Measurements from ENCODE around the gene RAB8A. TPM values are rescaled to one million over a fixed set of nuclear protein-coding genes. Genes with fewer than 3 reads are reported as not detected.
A peak's percentile ranks its signal among the peaks of the same experiment; 100 is the strongest.

RAB8A gene
- 75.6 TPM for total RNA-seq
- polyA plus RNA-seq (ENCODE audit: insufficient read depth, low read depth, low replicate concordance): 38.5 TPM
- long read RNA-seq, donor 1, transcript RAB8A-201 (8 exons, 2,827 nt): major isoform, 17 of 18 reads
- long read RNA-seq, donor 1, partial matches to known transcripts: 0 of 18 reads
- long read RNA-seq, donor 1, other reads (novel, unspliced or antisense): 0 of 18 reads
- long read RNA-seq, donor 2, transcript RAB8A-201 (8 exons, 2,827 nt): major isoform, 21 of 41 reads
- long read RNA-seq, donor 2, partial matches to known transcripts: 16 of 41 reads
- long read RNA-seq, donor 2, other reads (novel, unspliced or antisense): 0 of 41 reads
- long read RNA-seq, donor 3, transcript RAB8A-201 (8 exons, 2,827 nt): major isoform, 24 of 26 reads
- long read RNA-seq, donor 3, partial matches to known transcripts: 0 of 26 reads
- long read RNA-seq, donor 3, other reads (novel, unspliced or antisense): 0 of 26 reads
- long read RNA-seq, donor 4, transcript RAB8A-201 (8 exons, 2,827 nt): major isoform, 28 of 28 reads
- long read RNA-seq, donor 4, partial matches to known transcripts: 0 of 28 reads
- long read RNA-seq, donor 4, other reads (novel, unspliced or antisense): 0 of 28 reads
- long read RNA-seq, donor 5, partial matches to known transcripts: 0 of 1 reads
- long read RNA-seq, donor 5, other reads (novel, unspliced or antisense): 0 of 1 reads
- long read RNA-seq, donor 6, transcript RAB8A-201 (8 exons, 2,827 nt): major isoform, 28 of 30 reads
- long read RNA-seq, donor 6, partial matches to known transcripts: 0 of 30 reads
- long read RNA-seq, donor 6, other reads (novel, unspliced or antisense): 0 of 30 reads
- long read RNA-seq, donor 7, transcript RAB8A-201 (8 exons, 2,827 nt): major isoform, 60 of 71 reads
- long read RNA-seq, donor 7, partial matches to known transcripts: 1 of 71 reads
- long read RNA-seq, donor 7, other reads (novel, unspliced or antisense): 8 of 71 reads
- long read RNA-seq, donor 8, transcript RAB8A-201 (8 exons, 2,827 nt): major isoform, 26 of 27 reads
- long read RNA-seq, donor 8, partial matches to known transcripts: 0 of 27 reads
- long read RNA-seq, donor 8, other reads (novel, unspliced or antisense): 0 of 27 reads
- long read RNA-seq, donor 9, transcript RAB8A-201 (8 exons, 2,827 nt): major isoform, 13 of 14 reads
- long read RNA-seq, donor 9, partial matches to known transcripts: 0 of 14 reads
- long read RNA-seq, donor 9, other reads (novel, unspliced or antisense): 0 of 14 reads
- long read RNA-seq, donor 10, transcript RAB8A-201 (8 exons, 2,827 nt): major isoform, 22 of 22 reads
- long read RNA-seq, donor 10, partial matches to known transcripts: 0 of 22 reads
- long read RNA-seq, donor 10, other reads (novel, unspliced or antisense): 0 of 22 reads

DNA sequence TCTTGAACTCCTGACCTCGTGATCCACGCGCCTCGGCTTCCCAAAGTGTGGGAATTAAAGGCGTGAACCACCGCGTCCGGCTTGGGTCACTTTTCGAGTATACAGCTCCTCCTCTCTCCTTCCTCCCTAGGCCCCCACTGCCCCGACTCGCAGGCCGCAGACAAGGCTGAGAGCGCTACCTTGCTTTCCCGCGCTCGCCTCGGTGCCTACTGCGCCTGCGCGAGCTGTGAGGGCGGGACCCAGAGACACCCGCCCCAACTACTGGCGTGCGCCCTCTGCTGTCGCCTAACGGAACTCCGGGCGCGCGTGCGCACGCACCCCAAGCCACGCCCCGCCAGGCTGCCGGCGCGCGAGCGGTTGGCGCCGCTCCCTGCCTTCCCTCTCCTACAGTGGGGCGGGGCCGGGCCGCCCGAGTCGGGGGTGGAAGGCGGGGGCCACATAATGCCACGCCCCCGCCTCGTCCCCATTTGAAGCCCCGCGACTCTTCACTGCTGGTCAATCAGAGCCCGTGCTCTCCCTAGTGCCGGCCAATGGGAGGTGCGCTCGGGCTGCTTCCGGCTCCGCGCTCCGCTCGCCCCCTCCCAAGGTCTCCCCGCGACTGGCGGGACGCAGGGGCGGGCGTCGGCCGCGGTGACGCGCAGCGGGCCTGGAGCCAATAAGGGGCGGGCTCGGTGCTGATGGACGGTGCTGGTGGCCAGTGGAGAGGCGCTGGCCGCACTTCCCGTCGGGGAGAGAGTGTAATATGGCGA, at the start of gene RAB8A:
TSS of gene RAB8A (plus strand) at position 730 of the 749 bp plus-strand sequence. CDS start at position 743, 13 bp downstream.
- intact Hi-C loops (cut with DNase I): no loop called here

DNA sequence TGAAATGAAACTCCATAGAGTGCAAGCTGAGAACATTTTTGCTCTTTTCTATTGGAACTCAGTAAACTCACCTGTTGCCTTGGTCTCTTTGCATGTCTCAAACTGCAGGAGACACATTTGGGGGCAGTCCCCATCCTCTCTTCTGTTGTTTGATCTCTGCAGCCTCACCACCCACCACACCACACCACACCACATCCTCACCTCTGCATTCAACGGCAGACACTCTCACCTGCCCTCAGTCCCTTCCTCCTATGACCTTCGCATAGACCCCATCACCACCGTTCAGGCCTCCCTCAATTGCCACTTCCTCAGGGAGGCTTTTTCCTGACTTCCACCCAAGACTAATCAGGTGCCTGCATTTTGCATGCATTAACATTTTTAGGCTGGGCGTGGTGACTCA, 49.7 kb upstream of the RAB8A start:
- no peaks in the 10 kb centered on the region for H3K4me1 ChIP-seq (ENCODE audit: control insufficient read depth in 2 of 3, insufficient read depth in 2 of 3, low read depth in 1 of 3, low read length in 3 of 3)
- peak in 1 of 5 donors; percentile 14 for DNase-seq
- no peaks in the 10 kb centered on the region for H3K27me3 ChIP-seq (ENCODE audit: control insufficient read depth, insufficient read depth, low read length)
- H3K9ac ChIP-seq (ENCODE audit: low read length in 3 of 3): no peak overlapping the region
- intact Hi-C loops (cut with DNase I): no loop called here
- H3K9me3 ChIP-seq (ENCODE audit: control insufficient read depth in 2 of 3, insufficient read depth in 1 of 3, low read length in 3 of 3): peaks cover 0 to 15% (median 0%) of the 10 kb centered on the region in 3 donors
- no peak overlapping the region for H3K4me3 ChIP-seq (ENCODE audit: low read length in 3 of 3)
- TF ChIP-seq, protein P1, sequence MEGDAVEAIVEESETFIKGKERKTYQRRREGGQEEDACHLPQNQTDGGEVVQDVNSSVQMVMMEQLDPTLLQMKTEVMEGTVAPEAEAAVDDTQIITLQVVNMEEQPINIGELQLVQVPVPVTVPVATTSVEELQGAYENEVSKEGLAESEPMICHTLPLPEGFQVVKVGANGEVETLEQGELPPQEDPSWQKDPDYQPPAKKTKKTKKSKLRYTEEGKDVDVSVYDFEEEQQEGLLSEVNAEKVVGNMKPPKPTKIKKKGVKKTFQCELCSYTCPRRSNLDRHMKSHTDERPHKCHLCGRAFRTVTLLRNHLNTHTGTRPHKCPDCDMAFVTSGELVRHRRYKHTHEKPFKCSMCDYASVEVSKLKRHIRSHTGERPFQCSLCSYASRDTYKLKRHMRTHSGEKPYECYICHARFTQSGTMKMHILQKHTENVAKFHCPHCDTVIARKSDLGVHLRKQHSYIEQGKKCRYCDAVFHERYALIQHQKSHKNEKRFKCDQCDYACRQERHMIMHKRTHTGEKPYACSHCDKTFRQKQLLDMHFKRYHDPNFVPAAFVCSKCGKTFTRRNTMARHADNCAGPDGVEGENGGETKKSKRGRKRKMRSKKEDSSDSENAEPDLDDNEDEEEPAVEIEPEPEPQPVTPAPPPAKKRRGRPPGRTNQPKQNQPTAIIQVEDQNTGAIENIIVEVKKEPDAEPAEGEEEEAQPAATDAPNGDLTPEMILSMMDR (IDR thresholded peaks at IDR 0.05; ENCODE audit: borderline replicate concordance, extremely low read depth, insufficient read depth): no peak
- no peak for FAIRE-seq
- no peak overlapping the region for H3K27ac ChIP-seq (ENCODE audit: low read depth in 2 of 2, low read length in 2 of 2)
- H3K36me3 ChIP-seq (ENCODE audit: control insufficient read depth in 2 of 3, insufficient read depth in 3 of 3, low read length in 3 of 3): no peaks in the 10 kb centered on the region

More for the DNA sequence above, at the start of gene RAB8A:
- Histone ChIP-seq H3K4me1 (ENCODE audit: control insufficient read depth in 2 of 3, insufficient read depth in 2 of 3, low read depth in 1 of 3, low read length in 3 of 3) (peaks cover 0 to 20% (median 16%) of the 10 kb centered on the region in 3 donors), H3K36me3 (ENCODE audit: control insufficient read depth in 2 of 3, insufficient read depth in 3 of 3, low read length in 3 of 3) (peaks cover 0 to 5% (median 0%) of the 10 kb centered on the region in 3 donors), H3K27me3 (ENCODE audit: control insufficient read depth, insufficient read depth, low read length) (no peaks in the 10 kb centered on the region), H3K9ac (ENCODE audit: low read length in 3 of 3) (peak within 1 kb of the TSS; percentile 90 to 98 (median 93)), H3K9me3 (ENCODE audit: control insufficient read depth in 2 of 3, insufficient read depth in 1 of 3, low read length in 3 of 3) (no peaks in the 10 kb centered on the region), H3K4me3 (ENCODE audit: low read length in 3 of 3) (peak within 1 kb of the TSS; percentile 94 to 97 (median 94)), H3K27ac (ENCODE audit: low read depth in 2 of 2, low read length in 2 of 2) (peak within 1 kb of the TSS; percentile 89 to 92)
- DNase-seq: peak; percentile 100
- FAIRE-seq: no peak
- TF ChIP-seq, protein P1 (IDR thresholded peaks at IDR 0.05; ENCODE audit: borderline replicate concordance, extremely low read depth, insufficient read depth): peak; percentile 96

DNA sequence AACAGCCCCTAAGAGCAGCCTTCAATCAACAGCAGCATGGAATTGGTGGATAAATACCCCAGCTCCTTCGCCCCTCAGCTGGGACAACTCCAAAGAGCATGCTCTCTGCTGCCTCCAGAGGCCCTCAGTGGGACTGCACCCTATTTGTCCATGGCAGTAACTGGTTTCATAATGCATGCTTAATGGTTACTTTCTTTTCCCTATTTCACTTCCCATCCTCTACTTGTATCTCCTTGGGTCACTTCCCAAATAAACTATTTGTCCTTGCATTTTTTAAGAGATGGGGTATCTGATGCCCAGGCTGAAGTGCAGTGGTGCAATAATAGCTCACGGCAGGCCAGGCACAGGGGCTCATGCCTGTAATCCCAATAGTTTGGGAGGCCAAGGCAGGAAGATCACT, 48.9 kb upstream of the RAB8A start:
- no peaks in the 10 kb centered on the region for H3K36me3 ChIP-seq (ENCODE audit: control insufficient read depth in 2 of 3, insufficient read depth in 3 of 3, low read length in 3 of 3)
- no peak overlapping the region for H3K4me3 ChIP-seq (ENCODE audit: low read length in 3 of 3)
- no peak for FAIRE-seq
- no peak overlapping the region for H3K27ac ChIP-seq (ENCODE audit: low read depth in 2 of 2, low read length in 2 of 2)
- H3K9me3 ChIP-seq (ENCODE audit: control insufficient read depth in 2 of 3, insufficient read depth in 1 of 3, low read length in 3 of 3): peaks cover 0 to 9% (median 0%) of the 10 kb centered on the region in 3 donors
- no peaks in the 10 kb centered on the region for H3K27me3 ChIP-seq (ENCODE audit: control insufficient read depth, insufficient read depth, low read length)
- H3K9ac ChIP-seq (ENCODE audit: low read length in 3 of 3): no peak overlapping the region
- peak in 2 of 5 donors; percentile 40 to 53 for DNase-seq
- TF ChIP-seq, protein P1 (IDR thresholded peaks at IDR 0.05; ENCODE audit: borderline replicate concordance, extremely low read depth, insufficient read depth): peak; percentile 61
- intact Hi-C loops (cut with DNase I): no loop called here
- no peaks in the 10 kb centered on the region for H3K4me1 ChIP-seq (ENCODE audit: control insufficient read depth in 2 of 3, insufficient read depth in 2 of 3, low read depth in 1 of 3, low read length in 3 of 3)

Data from kidney (tissue), 22 donors.